ENCODE data around the gene ASAP3.

The ASAP3 gene

GRCh38 chr1:23456226-23456625, 27.8 kb downstream of the ASAP3 start:
- DNase-seq (ENCODE audit: low read depth) = no peak
- no peak overlapping the region for H3K4me3 ChIP-seq (ENCODE audit: low read depth, low read length)

GRCh38 chr1:23453455-23454000, 30.5 kb downstream of the ASAP3 start:
- H3K4me3 ChIP-seq (ENCODE audit: low read depth, low read length) = no peak overlapping the region
- no peak for DNase-seq (ENCODE audit: low read depth)

- DNase-seq (ENCODE audit: low read depth) = no peak
- H3K4me3 ChIP-seq (ENCODE audit: low read depth, low read length) = no peak overlapping the region
Measured at GRCh38 chr1:23452011-23452411, 32.0 kb downstream of the ASAP3 start.

GRCh38 chr1:23451441-23451840, 32.5 kb downstream of the ASAP3 start:
- no peak for DNase-seq (ENCODE audit: low read depth)

GRCh38 chr1:23450894-23451293, 33.1 kb downstream of the ASAP3 start:
- H3K4me3 ChIP-seq (ENCODE audit: low read depth, low read length) = no peak overlapping the region
- DNase-seq (ENCODE audit: low read depth) = no peak

More at GRCh38 chr1:23451441-23451840, 32.5 kb downstream of the ASAP3 start:
- no peak overlapping the region for H3K4me3 ChIP-seq (ENCODE audit: low read depth, low read length)

- H3K4me3 ChIP-seq (ENCODE audit: low read depth, low read length) = no peak overlapping the region
- no peak for DNase-seq (ENCODE audit: low read depth)
Measured at GRCh38 chr1:23449958-23450357, 34.0 kb downstream of the ASAP3 start.

- no peak overlapping the region for H3K4me3 ChIP-seq (ENCODE audit: low read depth, low read length)
- DNase-seq (ENCODE audit: low read depth) = no peak
Measured at GRCh38 chr1:23449306-23449705, 34.7 kb downstream of the ASAP3 start.

GRCh38 chr1:23448846-23449245, 35.1 kb downstream of the ASAP3 start:
- DNase-seq (ENCODE audit: low read depth) = no peak
- no peak overlapping the region for H3K4me3 ChIP-seq (ENCODE audit: low read depth, low read length)

- no peak overlapping the region for H3K4me3 ChIP-seq (ENCODE audit: low read depth, low read length)
- no peak for DNase-seq (ENCODE audit: low read depth)
Measured at GRCh38 chr1:23446661-23447310, 37.2 kb downstream of the ASAP3 start.

GRCh38 chr1:23444596-23445390, 39.2 kb downstream of the ASAP3 start:
- DNase-seq (ENCODE audit: low read depth) = no peak
- no peak overlapping the region for H3K4me3 ChIP-seq (ENCODE audit: low read depth, low read length)

- H3K4me3 ChIP-seq (ENCODE audit: low read depth, low read length) = no peak overlapping the region
- DNase-seq (ENCODE audit: low read depth) = peak; percentile 85
Measured at GRCh38 chr1:23444104-23444533, 39.9 kb downstream of the ASAP3 start.

- no peak overlapping the region for H3K4me3 ChIP-seq (ENCODE audit: low read depth, low read length)
- no peak for DNase-seq (ENCODE audit: low read depth)
Measured at GRCh38 chr1:23442751-23443150, 41.2 kb downstream of the ASAP3 start.

- no peak for DNase-seq (ENCODE audit: low read depth)
- H3K4me3 ChIP-seq (ENCODE audit: low read depth, low read length) = no peak overlapping the region
Measured at GRCh38 chr1:23441446-23442148, 42.4 kb downstream of the ASAP3 start.

- H3K4me3 ChIP-seq (ENCODE audit: low read depth, low read length) = no peak overlapping the region
- DNase-seq (ENCODE audit: low read depth) = no peak
Measured at GRCh38 chr1:23438545-23438944, 45.4 kb downstream of the ASAP3 start.

- H3K4me3 ChIP-seq (ENCODE audit: low read depth, low read length) = no peak overlapping the region
- no peak for DNase-seq (ENCODE audit: low read depth)
Measured at GRCh38 chr1:23437355-23437664, 46.7 kb downstream of the ASAP3 start.

- no peak overlapping the region for H3K4me3 ChIP-seq (ENCODE audit: low read depth, low read length)
- no peak for DNase-seq (ENCODE audit: low read depth)
Measured at GRCh38 chr1:23436520-23437354, 47.2 kb downstream of the ASAP3 start.

GRCh38 chr1:23434260-23434775, 49.7 kb downstream of the ASAP3 start:
- no peak for DNase-seq (ENCODE audit: low read depth)

GRCh38 chr1:23433122-23433521, 50.9 kb downstream of the ASAP3 start:
- H3K4me3 ChIP-seq (ENCODE audit: low read depth, low read length) = no peak overlapping the region
- no peak for DNase-seq (ENCODE audit: low read depth)

More at GRCh38 chr1:23434260-23434775, 49.7 kb downstream of the ASAP3 start:
- H3K4me3 ChIP-seq (ENCODE audit: low read depth, low read length) = no peak overlapping the region

- no peak overlapping the region for H3K4me3 ChIP-seq (ENCODE audit: low read depth, low read length)
- no peak for DNase-seq (ENCODE audit: low read depth)
Measured at GRCh38 chr1:23431431-23431830, 52.5 kb downstream of the ASAP3 start.

All from skeletal muscle cell (primary cell).